ENCODE measurements around the gene CALHM3. TPM values are rescaled to one million over a fixed set of nuclear protein-coding genes. Genes with fewer than 3 reads are reported as not detected.

The CALHM3 gene
- total RNA-seq, 2 experiments from 2014 or later, result not detected

- Histone ChIP-seq H3K36me3 (ENCODE audit: insufficient read depth, low read length) (no peaks in the 10 kb centered on the region), H3K4me2 (ENCODE audit: low read length) (no peak overlapping the region), H2AFZ (ENCODE audit: low read length) (no peak overlapping the region), H3K9me2 (ENCODE audit: insufficient read depth, low read length) (no peaks in the 10 kb centered on the region), H3K9me3 (ENCODE audit: low read length) (no peaks in the 10 kb centered on the region), H3K4me3 (ENCODE audit: low read depth, low read length, poor library complexity, severe bottlenecking) (no peak overlapping the region), H3K79me2 (ENCODE audit: insufficient read depth, low read depth, low read length) (no peaks in the 10 kb centered on the region), H4K20me1 (ENCODE audit: insufficient read depth, low read length) (no peaks in the 10 kb centered on the region), H3K4me1 (ENCODE audit: insufficient read depth, low read length, poor library complexity, severe bottlenecking) (peaks cover 16% of the 10 kb centered on the region), H3K27ac (ENCODE audit: low read depth, low read length, poor library complexity, severe bottlenecking) (no peak overlapping the region)
- intact Hi-C loops (cut with micrococcal nuclease; ENCODE audit: unreplicated experiment), result no loop called here
- no peak for DNase-seq (ENCODE audit: low spot score)
- ChIA-PET CTCF (ENCODE audit: unreplicated experiment) (no interaction called here), POLR2A (no interaction called here)
- TF ChIP-seq CTCF (conservative IDR thresholded peaks at IDR 0.05; ENCODE audit: low read length), result no peak
- TF ChIP-seq EZH2phosphoT487 (IDR thresholded peaks at IDR 0.05; ENCODE audit: borderline replicate concordance, low read depth, low read length), result no peak
- no TSS peak for BruUV-seq (replicated peaks)
These were observed 33.7 kb upstream of the CALHM3 start for GRCh38 chr10:103512591-103513379.

GRCh38 chr10:103512166-103512565 lies 33.1 kb upstream of the CALHM3 start:
- Histone ChIP-seq H3K4me2 (ENCODE audit: low read length) (no peak overlapping the region), H2AFZ (ENCODE audit: low read length) (no peak overlapping the region), H3K27ac (ENCODE audit: low read depth, low read length, poor library complexity, severe bottlenecking) (no peak overlapping the region), H3K9me2 (ENCODE audit: insufficient read depth, low read length) (no peaks in the 10 kb centered on the region), H3K79me2 (ENCODE audit: insufficient read depth, low read depth, low read length) (no peaks in the 10 kb centered on the region), H4K20me1 (ENCODE audit: insufficient read depth, low read length) (no peaks in the 10 kb centered on the region), H3K9me3 (ENCODE audit: low read length) (no peaks in the 10 kb centered on the region), H3K36me3 (ENCODE audit: insufficient read depth, low read length) (no peaks in the 10 kb centered on the region), H3K4me1 (ENCODE audit: insufficient read depth, low read length, poor library complexity, severe bottlenecking) (peaks cover 22% of the 10 kb centered on the region), H3K4me3 (ENCODE audit: low read depth, low read length, poor library complexity, severe bottlenecking) (no peak overlapping the region)
- intact Hi-C loops (cut with micrococcal nuclease; ENCODE audit: unreplicated experiment), result no loop called here
- no TSS peak for BruUV-seq (replicated peaks)
- ChIA-PET CTCF (ENCODE audit: unreplicated experiment) (no interaction called here), POLR2A (no interaction called here)
- no peak for TF ChIP-seq CTCF (conservative IDR thresholded peaks at IDR 0.05; ENCODE audit: low read length)
- DNase-seq (ENCODE audit: low spot score), result no peak
